HG03575 (cell line): ENCODE data around the gene PTCH2.
A peak's percentile ranks its signal among the peaks of the same experiment; 100 is the strongest.
"Not testable (repeated sequence)": the region's sequence is repeated elsewhere in the genome, so short reads cannot be mapped to it uniquely, and the experiment has no call there.

Experiments
- ATAC-seq: cut with Tn5 transposase; IDR thresholded peaks from one replicate; pipeline ENCODE4 v1.9.1; 2021; ENCODE audit not compliant: unreplicated experiment, insufficient number of reproducible peaks, low FRiP score; ENCODE audit errors: extremely low read depth

Gene PTCH2

GRCh38 chr1:44806025-44806703 is 36.9 kb downstream of the PTCH2 start:
- ATAC-seq: no peak

GRCh38 chr1:44805311-44806024 is 37.6 kb downstream of the PTCH2 start:
- ATAC-seq: no peak

- ATAC-seq: no peak
Measured at GRCh38 chr1:44803312-44804095, 39.5 kb downstream of the PTCH2 start.

GRCh38 chr1:44803062-44803311 is 40.1 kb downstream of the PTCH2 start:
- no peak for ATAC-seq

GRCh38 chr1:44802306-44803061 is 40.6 kb downstream of the PTCH2 start:
- no peak for ATAC-seq

GRCh38 chr1:44801491-44802305 is 41.4 kb downstream of the PTCH2 start:
- no peak for ATAC-seq

- peak; percentile 67 for ATAC-seq
Measured at GRCh38 chr1:44799770-44800584, 43.1 kb downstream of the PTCH2 start, which contains the start of gene PLK3. PLK3 (plus strand) TSS chr1:44800377; CDS start chr1:44800464, 87 bp downstream.

GRCh38 chr1:44798481-44799365 is 44.3 kb downstream of the PTCH2 start:
- no peak for ATAC-seq

GRCh38 chr1:44797886-44798285 is 45.2 kb downstream of the PTCH2 start:
- ATAC-seq: not testable (repeated sequence)

GRCh38 chr1:44792736-44793502 is 50.1 kb downstream of the PTCH2 start:
- ATAC-seq: no peak

- no peak for ATAC-seq
Measured at GRCh38 chr1:44790968-44791801, 51.9 kb downstream of the PTCH2 start.

- ATAC-seq: no peak
Measured at GRCh38 chr1:44788120-44788860, 54.8 kb downstream of the PTCH2 start, which contains the start of gene BEST4. BEST4 (minus strand) TSS chr1:44788170; CDS start chr1:44787705, 465 bp downstream.

- no peak for ATAC-seq
Measured at GRCh38 chr1:44787506-44787905, 55.5 kb downstream of the PTCH2 start.

- no peak for ATAC-seq
Measured at GRCh38 chr1:44786841-44787426, 56.1 kb downstream of the PTCH2 start.
